Cardiac fibroblast (primary cell): ENCODE results near the gene FAM171A2.

Experiments
- DNase-seq, 2 donors: peaks; one replicate each; pipeline versions ENCODE4 v3.0.0 to v3.0.0-alpha.2; 2010; ENCODE audit warnings: low read depth in 2 of 2
- H3K4me3 ChIP-seq, 2 donors: replicated peaks in 1 of 2; 1 replicate in 1 of 2; 2 replicates in 1 of 2; pipeline ENCODE4 v1.5.1; 2011; ENCODE audit warnings: low read depth in 2 of 2, low read length in 2 of 2, mild to moderate bottlenecking in 2 of 2, moderate library complexity in 1 of 2
- TF ChIP-seq, protein P1 (sequence below): IDR thresholded peaks from one replicate; pipeline ENCODE4 v1.5.1; 2011; ENCODE audit warnings: low read depth, mild to moderate bottlenecking, low read length, inconsistent platforms

Gene FAM171A2

DNA sequence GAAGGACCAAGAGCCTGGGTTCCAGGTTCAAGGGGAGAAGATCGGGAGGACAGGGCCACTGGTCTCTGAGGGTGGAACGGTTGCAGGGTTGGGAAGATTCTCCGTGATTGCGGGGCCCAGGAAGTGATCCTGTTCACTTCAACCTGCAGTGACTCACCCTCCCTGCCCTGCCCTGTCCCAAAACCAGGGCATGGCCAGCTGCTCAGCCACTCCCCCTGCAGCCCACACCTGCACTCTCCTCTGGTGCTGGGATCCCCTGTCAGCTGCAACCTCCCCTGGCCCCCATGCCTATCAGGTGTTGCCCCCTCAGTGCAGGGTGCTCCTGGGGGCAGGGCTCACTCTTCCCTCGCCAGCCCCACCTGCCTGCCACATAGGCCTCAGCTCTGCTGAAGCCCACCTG lies 54.2 kb downstream of the FAM171A2 start:
- no peak overlapping the region for H3K4me3 ChIP-seq

GRCh38 chr17:44308865-44309264 lies 54.8 kb downstream of the FAM171A2 start:
- DNase-seq: no peak
- H3K4me3 ChIP-seq: no peak overlapping the region
- TF ChIP-seq, protein P1, sequence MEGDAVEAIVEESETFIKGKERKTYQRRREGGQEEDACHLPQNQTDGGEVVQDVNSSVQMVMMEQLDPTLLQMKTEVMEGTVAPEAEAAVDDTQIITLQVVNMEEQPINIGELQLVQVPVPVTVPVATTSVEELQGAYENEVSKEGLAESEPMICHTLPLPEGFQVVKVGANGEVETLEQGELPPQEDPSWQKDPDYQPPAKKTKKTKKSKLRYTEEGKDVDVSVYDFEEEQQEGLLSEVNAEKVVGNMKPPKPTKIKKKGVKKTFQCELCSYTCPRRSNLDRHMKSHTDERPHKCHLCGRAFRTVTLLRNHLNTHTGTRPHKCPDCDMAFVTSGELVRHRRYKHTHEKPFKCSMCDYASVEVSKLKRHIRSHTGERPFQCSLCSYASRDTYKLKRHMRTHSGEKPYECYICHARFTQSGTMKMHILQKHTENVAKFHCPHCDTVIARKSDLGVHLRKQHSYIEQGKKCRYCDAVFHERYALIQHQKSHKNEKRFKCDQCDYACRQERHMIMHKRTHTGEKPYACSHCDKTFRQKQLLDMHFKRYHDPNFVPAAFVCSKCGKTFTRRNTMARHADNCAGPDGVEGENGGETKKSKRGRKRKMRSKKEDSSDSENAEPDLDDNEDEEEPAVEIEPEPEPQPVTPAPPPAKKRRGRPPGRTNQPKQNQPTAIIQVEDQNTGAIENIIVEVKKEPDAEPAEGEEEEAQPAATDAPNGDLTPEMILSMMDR: no peak

More for the DNA sequence above, 54.2 kb downstream of the FAM171A2 start:
- no peak for DNase-seq
- TF ChIP-seq, protein P1: no peak

GRCh38 chr17:44308320-44308818 lies 55.3 kb downstream of the FAM171A2 start, which contains the start of gene RUNDC3A:
Gene RUNDC3A (plus strand): TSS chr17:44308601. CDS start chr17:44308833, 232 bp downstream.
- TF ChIP-seq, protein P1: no peak
- peak; percentile 64 to 86 for DNase-seq

DNA sequence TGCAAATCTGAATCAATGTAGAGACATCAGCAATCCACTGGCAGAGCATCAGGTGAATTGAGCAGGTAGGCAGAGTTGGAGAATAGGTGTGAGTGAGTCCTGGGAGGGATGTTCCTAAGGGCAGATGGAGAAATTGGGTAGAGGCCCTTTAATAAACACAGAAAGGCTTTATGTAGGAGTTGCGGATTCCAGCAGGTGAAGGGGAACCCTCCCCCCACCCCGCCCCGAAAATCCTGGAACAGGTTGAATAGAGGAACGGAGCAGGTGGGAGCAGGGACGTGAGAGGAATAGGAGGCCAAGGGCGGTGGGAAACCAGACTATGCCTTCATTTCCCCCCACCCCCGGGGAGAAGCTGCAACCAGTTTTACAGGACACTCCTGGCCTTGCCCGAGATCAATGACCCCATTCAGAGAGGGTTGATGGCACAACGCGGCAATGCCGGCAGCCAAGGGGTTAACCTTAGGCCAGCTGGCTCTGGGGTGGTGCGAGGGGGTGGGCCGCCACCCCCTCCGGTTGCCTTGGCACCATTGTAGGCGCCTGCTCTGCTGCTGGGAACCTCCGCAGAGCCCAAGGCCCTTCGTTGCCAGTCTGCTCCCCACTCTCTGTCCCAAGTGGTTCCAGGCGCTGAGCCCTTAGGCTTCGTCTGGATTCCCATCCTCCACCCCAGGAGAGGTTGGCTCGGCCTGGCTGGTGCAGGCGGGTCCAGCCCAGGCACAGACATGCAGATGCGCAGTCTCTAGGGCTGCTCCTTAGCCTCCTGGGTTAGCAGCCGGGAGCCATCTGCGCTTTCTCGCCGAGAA lies 56.1 kb downstream of the FAM171A2 start:
- TF ChIP-seq, protein P1: no peak
- no peak overlapping the region for H3K4me3 ChIP-seq
- peak; percentile 13 to 40 for DNase-seq

More at GRCh38 chr17:44308320-44308818, 55.3 kb downstream of the FAM171A2 start, which contains the start of gene RUNDC3A:
- H3K4me3 ChIP-seq: peak within 1 kb of the TSS; percentile 41 to 44

- H3K4me3 ChIP-seq: no peak overlapping the region
- DNase-seq: no peak
- TF ChIP-seq, protein P1: no peak
Measured at GRCh38 chr17:44304651-44305050, 59.0 kb downstream of the FAM171A2 start.
